ENCODE data around the gene CISD1. TPM values are rescaled to one million over a fixed set of nuclear protein-coding genes. Genes with fewer than 3 reads are reported as not detected.
A peak's percentile ranks its signal among the peaks of the same experiment; 100 is the strongest.

The CISD1 gene
- total and polyA plus RNA-seq, 2 experiments from 2014 or later: 37.8 to 95.9 TPM

DNA sequence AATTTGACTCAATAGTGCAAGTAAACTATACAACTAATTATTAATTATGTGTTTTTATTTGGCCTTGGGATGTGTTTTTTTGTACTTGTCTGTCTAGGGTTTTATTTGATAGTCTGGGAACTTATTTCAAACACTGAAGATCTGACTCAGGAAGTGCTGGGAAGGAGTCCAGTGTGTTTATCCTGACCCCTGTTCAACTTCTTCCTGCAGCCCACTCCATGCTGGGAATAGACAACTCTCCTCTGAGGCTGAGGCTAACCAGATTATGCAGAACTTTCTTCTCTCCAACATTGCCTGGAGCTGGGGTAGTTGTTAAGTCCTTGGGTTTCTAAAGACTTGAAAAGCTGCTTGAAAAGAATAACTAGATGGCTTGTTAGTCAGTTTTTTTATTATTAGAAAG, 6.9 kb downstream of the CISD1 start:
- Histone ChIP-seq H3K9me3 (ENCODE audit: low read depth) (no peaks in the 10 kb centered on the region), H3K36me3 (replicated peaks; ENCODE audit: insufficient read depth, low read depth) (no peaks in the 10 kb centered on the region), H3K27ac (peak overlapping the region; percentile 35), H4K20me1 (ENCODE audit: insufficient read depth, poor library complexity, severe bottlenecking) (no peaks in the 10 kb centered on the region), H3K27me3 (no peaks in the 10 kb centered on the region), H3K4me1 (ENCODE audit: insufficient read depth) (peaks cover 18% of the 10 kb centered on the region), H2AFZ (no peak overlapping the region), H3K9me2 (replicated peaks; ENCODE audit: insufficient read depth) (no peaks in the 10 kb centered on the region), H3K4me3 (peak overlapping the region; percentile 3), H3K4me2 (peak overlapping the region; percentile 66), H3K79me2 (peaks cover 64% of the 10 kb centered on the region)
- TF ChIP-seq CTCF (IDR thresholded peaks at IDR 0.05; ENCODE audit: poor library complexity): no peak
- TF ChIP-seq EZH2phosphoT487 (IDR thresholded peaks at IDR 0.05; ENCODE audit: low read depth, severe bottlenecking, unreplicated experiment): no peak
- no peak for TF ChIP-seq EZH2 (IDR thresholded peaks at IDR 0.05; ENCODE audit: borderline replicate concordance)
- DNase-seq (ENCODE audit: low spot score): peak; percentile 8

DNA sequence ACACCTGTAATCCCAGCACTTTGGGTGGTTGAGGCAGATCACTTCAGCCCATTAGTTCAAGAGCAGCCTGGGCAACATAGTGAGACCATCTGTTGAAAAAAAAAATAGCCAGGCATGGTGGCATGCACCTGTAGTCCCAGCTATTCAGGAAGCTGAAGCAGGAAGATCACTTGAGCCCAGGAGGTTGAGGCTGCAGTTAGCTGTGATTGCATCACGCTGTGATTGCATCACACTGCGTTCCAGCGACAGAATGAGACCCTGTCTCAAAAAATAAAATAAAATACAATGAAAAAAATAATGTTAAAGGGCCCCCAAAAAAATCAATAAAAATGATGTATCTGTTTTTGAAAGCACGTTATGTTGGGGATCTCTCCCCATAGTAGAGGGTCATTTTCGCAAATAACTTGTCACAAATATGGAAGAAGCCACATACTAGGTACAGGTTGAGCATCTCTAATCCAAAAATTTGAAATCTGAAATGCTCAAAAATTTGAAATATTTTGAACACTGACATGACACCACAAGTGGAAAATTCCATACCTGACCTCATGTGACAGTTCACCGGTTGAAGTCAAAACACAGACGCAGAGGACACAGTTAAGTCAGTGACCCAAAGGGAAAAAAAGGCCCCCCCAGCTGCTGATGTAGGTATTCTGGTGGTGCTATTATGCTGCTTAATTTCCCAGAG, 9.5 kb downstream of the CISD1 start:
- DNase-seq (ENCODE audit: low spot score): no peak
- peaks cover 41% of the 10 kb centered on the region for H3K79me2 ChIP-seq
- H3K4me3 ChIP-seq: no peak overlapping the region
- no peak overlapping the region for H3K27ac ChIP-seq
- H3K36me3 ChIP-seq (replicated peaks; ENCODE audit: insufficient read depth, low read depth): no peaks in the 10 kb centered on the region
- WGBS (ENCODE audit: low lambda C conversion rate, missing lambda C conversion rate): 94% methylated on average over 7 of the region's 7 CpGs
- H2AFZ ChIP-seq: no peak overlapping the region
- H3K27me3 ChIP-seq: no peaks in the 10 kb centered on the region
- H3K9me3 ChIP-seq (ENCODE audit: low read depth): no peaks in the 10 kb centered on the region
- no peaks in the 10 kb centered on the region for H4K20me1 ChIP-seq (ENCODE audit: insufficient read depth, poor library complexity, severe bottlenecking)
- no peak for TF ChIP-seq EZH2 (IDR thresholded peaks at IDR 0.05; ENCODE audit: borderline replicate concordance)
- H3K4me2 ChIP-seq: no peak overlapping the region
- no peaks in the 10 kb centered on the region for H3K9me2 ChIP-seq (replicated peaks; ENCODE audit: insufficient read depth)
- peaks cover 18% of the 10 kb centered on the region for H3K4me1 ChIP-seq (ENCODE audit: insufficient read depth)

GRCh38 chr10:58278962-58279307, 10.0 kb downstream of the CISD1 start:
- H3K4me3 ChIP-seq: no peak overlapping the region
- H3K9me2 ChIP-seq (replicated peaks; ENCODE audit: insufficient read depth): no peaks in the 10 kb centered on the region
- TF ChIP-seq CTCF (IDR thresholded peaks at IDR 0.05; ENCODE audit: poor library complexity) (no peak), EZH2 (IDR thresholded peaks at IDR 0.05; ENCODE audit: borderline replicate concordance) (no peak), EZH2phosphoT487 (IDR thresholded peaks at IDR 0.05; ENCODE audit: low read depth, severe bottlenecking, unreplicated experiment) (no peak)
- no peaks in the 10 kb centered on the region for H3K9me3 ChIP-seq (ENCODE audit: low read depth)
- peaks cover 18% of the 10 kb centered on the region for H3K4me1 ChIP-seq (ENCODE audit: insufficient read depth)
- no peak overlapping the region for H2AFZ ChIP-seq
- no peak overlapping the region for H3K4me2 ChIP-seq
- H3K27ac ChIP-seq: no peak overlapping the region
- WGBS (ENCODE audit: low lambda C conversion rate, missing lambda C conversion rate): 97% methylated on average over 1 of the region's 1 CpG
- peaks cover 36% of the 10 kb centered on the region for H3K79me2 ChIP-seq
- DNase-seq (ENCODE audit: low spot score): no peak
- no peaks in the 10 kb centered on the region for H4K20me1 ChIP-seq (ENCODE audit: insufficient read depth, poor library complexity, severe bottlenecking)
- H3K36me3 ChIP-seq (replicated peaks; ENCODE audit: insufficient read depth, low read depth): no peaks in the 10 kb centered on the region
- no peaks in the 10 kb centered on the region for H3K27me3 ChIP-seq

GRCh38 chr10:58280477-58280876, 11.5 kb downstream of the CISD1 start:
- Histone ChIP-seq H3K4me2 (no peak overlapping the region), H3K9me3 (ENCODE audit: low read depth) (no peaks in the 10 kb centered on the region), H2AFZ (no peak overlapping the region), H3K4me1 (ENCODE audit: insufficient read depth) (peaks cover 9% of the 10 kb centered on the region), H3K4me3 (no peak overlapping the region), H4K20me1 (ENCODE audit: insufficient read depth, poor library complexity, severe bottlenecking) (no peaks in the 10 kb centered on the region), H3K27ac (no peak overlapping the region), H3K36me3 (replicated peaks; ENCODE audit: insufficient read depth, low read depth) (no peaks in the 10 kb centered on the region), H3K9me2 (replicated peaks; ENCODE audit: insufficient read depth) (no peaks in the 10 kb centered on the region), H3K79me2 (peaks cover 27% of the 10 kb centered on the region), H3K27me3 (no peaks in the 10 kb centered on the region)
- no peak for DNase-seq (ENCODE audit: low spot score)
- TF ChIP-seq EZH2 (IDR thresholded peaks at IDR 0.05; ENCODE audit: borderline replicate concordance): no peak
- no peak for TF ChIP-seq CTCF (IDR thresholded peaks at IDR 0.05; ENCODE audit: poor library complexity)
- no peak for TF ChIP-seq EZH2phosphoT487 (IDR thresholded peaks at IDR 0.05; ENCODE audit: low read depth, severe bottlenecking, unreplicated experiment)
- 91% methylated on average over 3 of the region's 3 CpGs for WGBS (ENCODE audit: low lambda C conversion rate, missing lambda C conversion rate)

All from hepatocyte (in vitro differentiated cells).